HS-5 (cell line): ENCODE measurements around the gene MARK2.

ENCODE experiments used
- DNase-seq: peaks from one replicate; pipeline ENCODE4 v3.0.0-alpha.2; 2012; ENCODE audit warnings: low read depth

The MARK2 gene

DNA sequence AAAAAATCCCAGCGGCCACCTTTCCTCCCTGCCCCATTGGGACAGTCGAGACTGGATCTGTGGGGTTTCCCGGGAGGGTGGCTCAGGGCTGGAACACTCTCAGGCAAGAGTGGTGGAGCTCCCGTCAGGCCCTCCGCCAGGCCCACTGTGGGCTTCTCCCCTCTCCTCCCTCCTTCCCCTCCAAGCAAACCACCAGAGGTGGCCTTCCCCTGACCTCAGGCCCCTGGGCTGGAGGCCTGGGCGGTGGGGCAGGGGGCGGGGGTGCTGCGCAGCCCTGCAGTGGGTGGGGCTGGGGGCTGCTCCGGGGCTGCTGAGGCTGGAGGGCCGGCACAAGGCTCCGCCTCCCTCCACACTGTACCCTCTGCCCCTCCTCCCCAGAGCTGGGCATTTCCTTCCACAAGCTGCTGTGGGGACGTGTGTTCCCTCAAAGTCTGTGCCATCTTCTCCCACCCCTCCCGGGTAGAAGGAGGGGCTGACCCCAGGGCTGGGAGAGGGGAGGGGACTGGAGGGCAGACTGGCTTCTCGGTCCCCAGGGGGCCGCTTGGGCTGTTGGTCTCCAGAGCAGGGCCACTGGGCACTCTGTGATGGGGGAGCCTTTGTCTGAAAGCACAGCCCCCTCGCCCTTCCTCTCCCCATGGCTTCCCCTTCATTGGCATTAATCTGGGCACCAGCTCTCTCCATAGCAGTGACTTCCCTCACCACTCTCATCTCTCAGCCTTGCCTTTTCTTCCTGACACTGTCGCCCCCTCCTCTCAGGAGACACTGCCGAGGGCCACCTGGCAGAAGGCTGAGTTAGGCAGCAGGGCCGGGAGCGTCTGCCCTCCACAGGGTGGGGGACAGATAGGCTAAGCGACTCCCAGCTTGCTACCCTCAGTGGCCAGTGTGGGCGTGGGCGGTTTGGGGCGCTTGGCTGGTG is 70.9 kb downstream of the MARK2 start:
- no peak for DNase-seq

DNA sequence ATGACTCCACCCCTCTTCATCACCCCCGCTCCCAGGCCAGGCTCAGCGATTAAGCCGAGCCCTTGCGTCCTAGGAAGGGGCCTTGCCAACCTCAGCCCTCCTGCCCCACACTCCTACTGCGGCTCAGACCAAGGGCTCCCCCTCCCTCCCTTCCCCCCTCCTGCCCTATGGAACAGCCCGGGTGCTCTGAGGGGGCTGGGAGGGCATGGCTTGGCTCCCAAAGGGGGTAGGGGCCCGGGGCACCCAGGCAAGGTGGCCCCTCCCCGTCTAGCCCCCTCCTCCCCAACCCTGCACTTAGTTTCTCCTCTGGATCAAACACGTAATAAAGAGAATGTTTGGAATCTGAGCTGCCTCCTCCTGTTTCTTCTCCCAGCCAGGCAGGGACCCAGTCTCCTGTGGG is 71.8 kb downstream of the MARK2 start:
- no peak for DNase-seq

DNA sequence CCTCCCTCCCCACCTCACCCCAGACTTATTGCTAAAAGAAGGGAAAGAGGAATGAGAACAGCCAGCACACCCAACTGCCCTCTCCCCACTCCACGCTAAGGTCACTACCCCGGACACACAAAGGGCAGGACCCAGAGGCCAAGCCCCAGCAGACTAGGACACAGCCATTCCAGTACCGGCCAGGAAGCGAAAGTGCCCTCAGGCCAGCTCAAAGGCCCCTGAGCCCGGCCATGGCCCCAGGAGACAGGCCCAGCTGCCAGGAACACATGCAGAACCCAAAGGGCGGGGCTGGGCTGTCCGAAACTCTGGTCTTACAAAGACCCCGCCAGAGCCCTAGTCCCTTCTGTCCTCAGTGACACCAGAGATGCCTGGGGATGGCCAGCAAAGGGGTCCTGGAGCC is 72.5 kb downstream of the MARK2 start:
- DNase-seq: no peak

DNA sequence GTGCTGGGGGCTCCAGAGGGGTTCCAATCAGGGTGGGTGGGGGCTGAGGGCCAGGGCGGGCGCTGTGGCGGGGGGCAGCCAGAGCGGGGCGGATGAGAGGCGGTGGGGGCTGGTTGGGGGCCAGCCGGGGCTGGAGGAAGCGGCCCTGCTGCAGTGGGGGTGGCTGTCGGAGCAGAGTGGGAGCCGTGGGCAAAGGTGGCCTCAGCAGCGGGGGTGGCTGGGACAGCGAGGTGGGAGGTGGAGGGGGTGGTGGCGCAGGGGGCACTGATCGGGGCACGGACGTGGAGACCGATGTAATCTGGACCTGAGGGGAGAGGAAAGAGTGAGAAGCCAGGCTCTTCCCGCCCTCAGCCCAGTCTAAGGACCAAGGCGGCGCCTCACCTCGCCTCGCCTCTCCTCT is 73.0 kb downstream of the MARK2 start:
- no peak for DNase-seq

DNA sequence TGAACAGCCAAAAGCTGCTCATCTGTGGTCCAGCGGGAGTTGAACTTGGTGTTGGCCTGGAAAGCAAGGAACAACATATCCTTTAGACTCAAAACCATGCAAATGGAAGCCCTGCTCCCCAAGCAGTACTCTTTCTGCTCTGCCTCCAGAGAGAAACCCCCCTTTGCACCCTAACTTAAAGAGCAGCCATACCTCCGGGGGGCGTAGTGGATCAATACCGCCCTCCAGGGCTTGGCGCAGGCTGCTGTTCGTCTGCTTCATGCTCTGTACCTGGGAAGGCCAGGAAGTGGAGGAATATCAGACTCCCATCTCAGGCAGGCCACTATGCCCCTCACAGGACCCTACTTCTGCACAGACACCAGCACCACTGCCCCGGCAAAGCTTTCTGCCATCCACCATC is 73.8 kb downstream of the MARK2 start:
- DNase-seq: no peak

DNA sequence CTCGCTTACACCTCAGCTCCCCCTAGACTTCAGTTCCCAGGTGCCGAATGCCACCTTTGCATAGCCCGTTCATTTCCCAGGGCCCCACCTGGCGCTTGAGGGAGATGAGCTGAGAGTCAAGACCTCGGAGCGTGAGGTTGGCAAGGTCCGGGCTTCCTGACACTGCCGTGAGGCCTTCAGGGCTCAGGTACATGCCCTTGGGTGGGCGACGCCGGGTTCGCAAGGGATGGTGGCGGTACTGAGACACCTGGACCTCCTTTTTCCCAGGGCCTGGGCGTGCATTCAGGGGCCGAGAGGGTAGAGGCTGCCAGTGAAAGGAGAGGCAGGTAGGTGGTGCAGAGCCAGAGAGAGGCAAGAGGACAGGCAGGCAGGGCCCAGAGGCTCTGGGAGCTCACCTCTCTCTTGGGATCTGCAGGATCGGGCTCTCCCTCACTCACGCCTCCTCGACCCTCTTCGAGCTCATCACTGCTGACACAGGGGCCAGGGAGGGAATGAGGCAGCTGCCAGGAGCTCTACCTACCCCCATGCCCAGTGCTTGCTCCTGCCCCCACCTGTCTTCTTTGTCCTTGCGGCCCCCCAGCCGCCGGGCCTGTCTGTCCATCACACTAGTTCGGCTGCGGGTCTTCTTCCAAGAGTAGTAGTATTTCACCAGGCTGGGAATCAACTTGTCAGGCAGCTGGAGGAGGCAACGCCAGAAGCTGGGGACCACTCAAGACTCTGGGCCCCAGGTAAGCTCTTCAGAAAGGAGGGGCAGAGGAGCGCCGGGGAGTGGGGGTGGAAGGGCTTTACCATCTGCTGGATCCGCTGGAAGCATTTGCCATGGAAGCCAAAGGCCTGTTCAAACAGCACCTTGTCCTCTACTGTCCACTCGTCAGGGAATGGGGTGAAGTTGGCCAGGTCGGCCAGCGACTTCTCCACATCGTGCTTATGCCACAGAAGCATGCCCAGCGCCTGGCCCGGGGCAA is 75.2 kb downstream of the MARK2 start:
- DNase-seq: no peak

DNA sequence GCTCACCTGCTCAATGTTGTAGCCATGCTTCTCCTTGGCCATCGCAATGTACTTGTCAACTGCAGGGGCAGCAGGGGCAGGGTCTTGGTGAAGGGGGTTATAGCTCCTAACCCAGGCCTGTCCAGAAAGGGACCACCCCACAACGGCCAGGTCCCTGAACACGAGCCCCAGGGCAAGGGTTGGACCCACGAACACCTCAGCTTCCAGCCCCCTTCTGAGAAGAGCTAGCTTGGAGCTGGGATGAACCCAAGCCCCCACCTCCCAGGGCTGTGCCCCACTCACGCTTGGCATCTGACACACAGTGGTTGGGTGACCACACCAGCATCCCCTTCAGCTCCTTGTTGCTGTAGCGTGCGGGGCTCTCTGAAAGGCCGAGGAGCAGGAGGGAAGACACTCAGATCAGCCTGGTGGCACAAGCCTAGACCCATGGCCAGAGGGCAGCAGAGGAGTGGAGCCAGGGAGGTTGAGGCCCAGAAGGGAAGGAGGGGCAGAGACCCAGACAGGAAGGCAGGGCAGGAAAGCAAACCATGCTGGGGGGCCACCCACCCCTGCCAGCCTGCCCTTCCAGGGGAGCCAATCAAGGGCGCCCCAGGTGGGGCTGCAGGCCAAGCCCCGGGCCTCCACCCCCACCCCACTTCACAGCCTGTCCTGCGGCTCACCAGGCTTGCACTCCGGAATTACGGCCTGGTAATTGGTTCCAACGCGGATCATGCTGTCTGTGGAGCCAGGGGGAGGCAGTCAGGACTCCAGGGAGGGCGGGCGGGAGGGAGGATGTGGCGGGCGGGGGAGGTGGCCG is 76.2 kb downstream of the MARK2 start:
- no peak for DNase-seq

DNA sequence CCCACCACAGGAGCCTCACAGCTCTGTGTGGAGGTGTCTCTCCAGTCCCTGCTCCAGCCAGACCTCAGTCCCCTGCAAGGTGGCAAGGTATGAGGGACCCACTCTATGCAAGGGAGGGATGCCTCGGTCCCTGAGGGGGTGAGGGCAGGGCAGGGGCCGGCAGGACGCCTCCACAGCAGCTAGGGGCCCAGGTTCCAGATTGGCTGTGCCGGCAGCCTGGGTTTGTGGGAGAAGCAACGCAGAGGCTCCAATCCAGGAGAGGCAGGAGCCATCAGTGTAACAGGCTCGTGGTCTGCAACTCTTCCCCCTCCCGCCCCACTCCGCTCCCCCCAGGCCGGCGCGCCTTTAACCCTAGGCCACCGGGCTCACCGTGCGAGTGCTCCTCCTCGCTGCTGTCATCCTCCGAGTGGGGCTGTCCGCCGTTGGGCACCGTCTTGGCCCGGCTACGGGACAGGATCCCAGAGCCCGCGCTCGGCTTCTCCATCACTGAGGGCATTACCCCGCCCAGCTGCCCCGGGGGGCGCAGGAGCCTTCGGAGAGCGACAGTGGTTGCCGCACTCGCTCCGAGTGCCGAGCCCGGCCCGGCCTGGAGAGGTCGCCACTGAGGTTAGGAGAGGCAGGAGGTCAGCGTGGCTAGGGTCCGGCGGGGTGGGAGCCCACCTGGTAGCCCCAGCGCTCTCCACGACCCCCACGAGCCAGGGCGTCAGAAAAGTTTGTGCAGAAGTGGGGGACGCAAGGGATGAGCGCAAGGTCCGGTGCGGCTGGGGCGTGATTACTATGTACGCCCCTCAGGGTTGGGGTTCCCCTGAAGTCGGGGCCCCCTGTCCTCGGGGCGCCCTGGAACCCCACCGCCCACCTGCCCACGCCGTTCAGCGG is 77.3 kb downstream of the MARK2 start:
- no peak for DNase-seq

DNA sequence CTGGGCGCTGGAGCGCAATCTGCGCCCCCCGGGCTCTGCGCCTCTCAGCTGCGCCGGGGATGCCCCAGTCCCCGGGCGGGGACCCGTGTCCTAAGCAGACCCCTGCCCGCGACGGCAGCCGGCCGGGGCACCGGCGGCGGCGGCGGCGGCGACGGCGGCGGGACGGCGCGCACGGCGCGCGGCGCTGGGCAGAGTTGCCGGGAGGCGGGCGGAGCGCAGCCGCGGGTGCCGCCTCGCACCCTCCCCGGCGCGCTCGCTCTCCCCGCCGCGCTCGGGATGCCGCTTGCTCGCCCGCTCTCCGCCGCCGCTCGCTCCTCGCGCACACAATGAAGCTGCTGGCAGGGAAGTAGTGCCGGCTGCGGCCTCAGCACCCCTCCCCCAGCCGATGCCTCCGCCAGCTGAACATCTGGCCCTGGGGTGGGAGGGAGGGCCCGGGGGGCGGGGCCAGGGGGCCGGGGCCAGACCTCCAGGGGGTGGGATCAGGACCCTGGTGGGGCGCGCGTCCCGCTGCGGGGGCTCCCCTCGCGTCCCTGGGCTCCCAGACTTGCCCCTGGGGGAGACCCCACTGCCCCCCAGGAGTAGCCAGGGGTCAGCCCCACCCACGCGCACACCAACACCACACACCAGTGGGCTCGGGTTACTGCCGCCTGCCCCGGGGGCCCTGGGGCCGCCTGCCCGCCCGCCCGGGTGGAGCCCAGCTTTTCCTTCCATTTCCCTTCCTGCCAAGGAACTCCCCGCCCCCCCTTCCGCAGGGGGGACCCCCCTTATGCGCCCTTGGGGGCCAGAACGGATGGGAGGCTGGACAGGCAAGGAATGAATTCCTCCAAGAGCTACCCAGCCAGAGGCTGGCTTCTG is 78.2 kb downstream of the MARK2 start, which contains the start of gene RCOR2:
TSS of gene RCOR2 (minus strand) at position 328 of the 855 bp plus-strand sequence. CDS start 708 bp downstream, outside the sequence.
- DNase-seq: no peak

DNA sequence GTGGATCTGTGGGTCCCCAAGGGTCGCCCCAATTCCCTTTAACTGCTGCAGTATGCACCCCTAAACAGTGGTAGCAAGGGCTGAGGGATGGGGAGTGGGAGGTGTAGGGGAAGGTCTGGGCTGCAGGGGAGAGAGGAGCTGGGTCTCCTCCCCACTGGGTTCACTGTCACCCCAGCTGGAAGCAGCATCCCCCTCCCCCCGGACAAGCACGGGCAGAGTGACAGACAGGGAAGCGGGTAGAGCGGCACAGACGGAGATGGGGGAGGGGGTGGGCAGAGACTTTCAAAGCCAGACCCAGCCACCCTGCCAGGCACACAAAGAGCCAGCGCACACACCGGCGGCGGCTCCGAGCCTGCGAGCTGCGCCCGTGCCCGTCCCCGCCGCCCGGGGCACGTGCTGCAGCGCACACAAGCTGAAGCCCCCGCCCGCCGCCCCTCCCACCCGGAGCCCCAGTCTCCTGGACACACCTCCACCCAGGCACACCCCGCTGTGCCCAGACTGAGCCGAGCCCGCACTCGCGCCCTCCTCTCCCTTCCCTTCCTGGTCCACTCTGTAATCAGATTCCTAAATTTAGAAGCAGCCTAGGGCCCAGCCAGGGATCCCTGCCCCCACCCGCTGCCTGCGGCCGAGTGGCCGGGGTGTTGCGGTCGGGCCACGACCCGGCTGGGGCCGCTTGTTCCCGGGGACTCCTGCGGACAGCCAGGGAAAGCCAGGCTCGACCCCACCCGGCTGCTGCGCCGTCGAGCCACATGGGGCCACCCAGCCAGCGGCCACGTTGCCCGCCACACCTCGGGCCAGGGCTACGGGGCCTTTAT is 79.0 kb downstream of the MARK2 start:
- no peak for DNase-seq

DNA sequence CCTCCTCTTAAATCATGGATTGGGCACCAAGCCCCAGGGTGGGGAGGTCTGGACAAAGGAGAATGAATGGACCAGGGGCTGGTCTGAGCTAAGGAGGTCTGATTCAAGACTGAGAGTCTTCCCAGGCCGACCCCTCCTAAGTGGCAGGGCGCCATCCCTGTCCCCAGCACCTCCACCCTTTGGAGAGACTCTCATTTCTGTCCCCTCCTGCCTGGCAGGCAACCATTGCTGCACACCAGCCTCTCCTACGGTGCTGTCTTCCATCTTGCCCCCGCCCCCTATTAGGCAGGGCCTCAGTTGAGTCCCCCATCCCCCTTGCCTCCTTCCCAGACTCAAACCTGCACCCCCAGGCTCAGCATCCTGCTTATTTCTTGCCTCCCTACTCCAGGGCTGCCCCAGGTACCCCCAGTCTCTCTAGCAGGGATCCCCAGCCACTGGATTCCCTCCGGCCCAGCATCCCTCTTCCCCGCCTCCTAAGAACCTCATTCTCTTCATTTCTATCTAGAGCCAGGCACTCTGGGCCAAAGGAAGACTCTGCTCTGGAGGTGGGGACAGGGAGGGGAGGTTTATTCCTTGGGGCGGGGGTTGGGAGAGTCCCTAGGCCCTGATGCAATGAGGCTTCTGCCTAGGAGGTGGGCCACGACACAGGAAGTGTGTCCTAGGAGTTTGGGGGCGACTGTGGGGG is 79.7 kb downstream of the MARK2 start:
- DNase-seq: no peak

DNA sequence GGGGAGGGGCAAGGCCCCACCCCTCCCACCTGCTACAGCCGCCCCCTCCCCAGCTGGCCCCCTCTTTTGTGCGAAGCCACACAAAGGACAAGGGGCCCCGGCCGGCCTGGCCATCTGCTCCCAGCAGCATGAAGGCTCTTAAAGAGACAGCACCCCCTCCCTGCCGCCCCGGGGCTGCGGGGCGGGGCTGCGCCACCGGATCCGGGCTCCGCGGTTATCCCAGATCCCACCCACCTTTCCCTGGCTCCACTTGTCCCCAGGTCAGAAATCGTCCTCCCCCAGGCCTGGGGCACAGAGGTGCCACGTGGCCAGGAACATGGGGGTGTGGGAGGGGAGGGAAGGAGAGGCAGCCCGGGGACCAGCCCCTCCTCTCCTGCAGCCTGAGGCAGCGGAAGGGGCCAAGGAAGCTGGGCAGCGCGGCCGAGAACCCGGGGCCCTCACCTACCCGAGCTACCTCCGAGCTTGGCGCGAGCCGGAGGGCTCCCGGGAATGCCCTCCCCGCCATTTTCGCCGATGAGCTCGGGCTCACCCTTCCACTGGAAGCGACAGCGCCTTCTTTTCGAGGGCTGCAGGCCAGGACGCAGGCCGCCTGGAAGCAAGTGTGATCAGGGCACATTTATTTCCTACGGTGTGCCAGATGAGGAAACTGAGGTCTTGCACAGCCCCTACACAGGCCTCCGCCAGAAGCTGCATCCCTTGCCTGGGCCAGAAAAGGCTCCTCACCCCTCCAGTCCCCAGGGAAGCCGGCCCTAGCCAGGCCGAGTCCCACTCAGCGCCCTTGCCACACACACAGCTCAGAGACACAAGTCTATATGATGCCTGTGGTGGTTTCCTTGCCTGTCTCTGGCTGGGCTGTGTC is 80.6 kb downstream of the MARK2 start:
- DNase-seq: no peak

DNA sequence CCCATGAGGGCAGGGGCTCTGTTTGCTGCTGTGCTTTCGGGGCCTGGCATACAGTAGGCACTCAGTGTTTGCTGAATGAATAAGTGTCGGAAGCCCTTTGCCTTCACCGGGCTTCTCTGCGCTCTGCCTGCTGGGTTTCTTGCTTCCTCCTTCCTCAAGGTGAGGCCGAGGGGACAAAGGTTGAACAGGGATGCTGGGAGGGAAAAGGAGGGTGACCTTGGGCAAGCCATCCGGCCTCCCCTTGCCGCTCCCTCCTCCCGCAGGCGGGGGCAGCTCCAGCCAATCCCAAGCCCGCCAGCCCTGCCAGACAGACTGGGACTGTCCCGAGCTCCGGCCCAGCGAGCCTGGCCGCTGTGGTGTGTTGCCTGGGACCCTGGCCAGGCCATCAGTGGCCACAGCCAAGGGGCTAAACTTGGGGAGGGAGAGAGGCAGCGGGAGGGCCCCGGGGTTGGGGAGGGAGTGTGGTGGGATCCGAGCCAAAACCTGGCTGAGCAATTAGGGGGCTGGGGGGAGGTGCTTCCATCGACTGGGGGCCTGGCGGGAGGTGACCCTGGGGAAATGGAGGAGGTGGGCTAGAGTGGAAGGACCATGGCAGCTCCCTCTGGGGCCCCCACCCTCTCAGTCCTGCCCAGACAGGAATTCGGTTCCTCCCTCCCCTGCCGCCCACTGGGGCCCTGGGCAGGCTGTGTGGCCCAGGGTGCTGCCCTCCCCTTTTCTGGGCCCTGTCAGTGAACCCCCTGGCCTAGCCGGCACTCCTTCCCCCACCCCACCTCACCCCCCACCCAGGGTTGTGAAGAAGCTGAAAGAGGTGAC is 81.4 kb downstream of the MARK2 start:
- no peak for DNase-seq

DNA sequence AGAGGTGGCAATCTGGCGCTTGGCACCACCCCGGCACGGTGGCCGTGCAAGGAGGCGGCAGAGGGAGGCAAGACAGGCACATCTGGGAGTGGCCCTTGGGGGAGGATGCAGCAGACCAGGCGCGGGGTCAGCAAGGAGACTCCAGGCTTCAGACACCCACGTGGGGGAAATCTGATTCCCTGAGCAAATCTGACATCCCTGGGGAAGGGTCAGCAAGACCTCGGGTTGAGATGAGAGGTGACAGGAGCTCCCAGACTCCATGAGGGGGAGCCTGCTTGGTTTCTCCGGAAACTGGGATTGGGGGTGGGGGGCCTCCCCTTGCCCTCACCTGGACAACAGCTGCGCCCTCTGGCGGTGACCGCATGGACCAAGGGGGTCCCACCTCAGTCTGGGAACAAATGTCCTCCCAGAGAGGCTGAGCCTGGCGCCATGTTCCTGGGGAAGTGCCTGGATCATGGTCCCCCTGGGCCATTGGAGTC is 82.1 kb downstream of the MARK2 start:
- DNase-seq: no peak

DNA sequence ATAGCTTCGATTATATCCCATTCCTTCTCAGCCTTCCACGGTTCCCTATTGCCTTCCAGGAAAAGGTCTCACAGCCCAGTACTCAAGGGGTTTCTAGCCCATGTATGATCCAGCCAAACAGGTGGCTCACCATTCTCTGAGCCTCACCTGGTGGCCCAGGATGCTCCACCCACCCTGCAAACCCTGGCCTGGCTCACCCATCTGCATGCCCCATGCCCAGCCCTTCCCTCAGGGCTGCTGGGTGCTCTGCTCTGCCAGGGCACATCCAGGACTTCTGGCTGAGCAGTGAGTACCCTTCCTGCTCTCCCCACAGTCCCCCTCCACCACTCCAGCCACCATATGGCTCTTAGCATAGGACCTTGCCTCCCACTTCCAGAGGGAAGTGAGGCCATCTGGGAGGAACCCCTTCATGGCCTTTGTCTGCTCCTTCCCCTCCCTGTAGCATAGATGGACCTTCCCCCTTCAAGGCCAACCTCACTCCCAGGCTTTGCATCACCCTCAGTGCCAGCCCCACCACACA is 83.8 kb downstream of the MARK2 start:
- DNase-seq: no peak

DNA sequence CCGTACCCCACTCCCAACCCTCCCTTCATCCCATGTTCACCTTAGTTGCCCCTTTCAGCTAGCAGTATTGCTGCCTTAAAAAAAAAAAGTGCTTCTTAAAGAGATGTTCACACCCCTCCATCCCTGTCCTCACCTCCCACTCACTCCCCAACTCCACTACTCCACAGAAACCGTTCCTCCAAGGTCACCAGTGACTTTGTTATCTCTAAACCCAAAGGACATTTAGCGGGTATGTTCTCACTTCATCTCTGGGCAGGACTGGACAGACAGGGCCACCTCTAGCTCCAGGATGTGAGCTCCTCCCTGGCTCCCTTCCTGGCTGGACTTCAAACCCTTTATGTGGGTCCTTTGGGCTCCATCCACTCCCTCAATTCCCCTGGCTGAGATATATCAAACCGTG is 84.4 kb downstream of the MARK2 start:
- DNase-seq: no peak
